ENCODE results near the gene APLN.

The APLN gene

DNA sequence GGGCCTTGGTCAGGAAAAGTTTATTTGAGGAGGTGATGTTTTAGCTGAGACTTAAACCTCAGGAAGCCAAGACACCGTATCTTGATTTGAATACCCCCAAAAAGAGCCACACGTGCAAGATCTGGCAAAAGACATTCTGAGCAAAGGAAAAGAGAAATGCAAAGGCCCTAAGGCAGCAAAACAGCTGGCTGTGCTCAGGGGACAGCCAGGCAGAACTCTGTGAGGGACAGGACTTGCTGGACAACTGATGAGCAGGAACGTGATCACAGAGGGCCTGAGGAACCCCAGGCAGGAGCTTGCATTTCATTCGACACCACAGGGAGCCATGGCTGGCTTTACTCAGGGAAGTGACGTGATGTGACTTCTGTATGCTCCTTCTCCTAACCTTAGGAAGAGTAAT lies 58.7 kb downstream of the APLN start:
- DNase-seq, result no peak
- no peak overlapping the region for H3K27ac ChIP-seq
- TF ChIP-seq, protein P1, sequence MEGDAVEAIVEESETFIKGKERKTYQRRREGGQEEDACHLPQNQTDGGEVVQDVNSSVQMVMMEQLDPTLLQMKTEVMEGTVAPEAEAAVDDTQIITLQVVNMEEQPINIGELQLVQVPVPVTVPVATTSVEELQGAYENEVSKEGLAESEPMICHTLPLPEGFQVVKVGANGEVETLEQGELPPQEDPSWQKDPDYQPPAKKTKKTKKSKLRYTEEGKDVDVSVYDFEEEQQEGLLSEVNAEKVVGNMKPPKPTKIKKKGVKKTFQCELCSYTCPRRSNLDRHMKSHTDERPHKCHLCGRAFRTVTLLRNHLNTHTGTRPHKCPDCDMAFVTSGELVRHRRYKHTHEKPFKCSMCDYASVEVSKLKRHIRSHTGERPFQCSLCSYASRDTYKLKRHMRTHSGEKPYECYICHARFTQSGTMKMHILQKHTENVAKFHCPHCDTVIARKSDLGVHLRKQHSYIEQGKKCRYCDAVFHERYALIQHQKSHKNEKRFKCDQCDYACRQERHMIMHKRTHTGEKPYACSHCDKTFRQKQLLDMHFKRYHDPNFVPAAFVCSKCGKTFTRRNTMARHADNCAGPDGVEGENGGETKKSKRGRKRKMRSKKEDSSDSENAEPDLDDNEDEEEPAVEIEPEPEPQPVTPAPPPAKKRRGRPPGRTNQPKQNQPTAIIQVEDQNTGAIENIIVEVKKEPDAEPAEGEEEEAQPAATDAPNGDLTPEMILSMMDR (IDR thresholded peaks at IDR 0.05), result no peak
- peaks cover 0 to 15% (median 4%) of the 10 kb centered on the region in 3 donors for H3K36me3 ChIP-seq
- no peaks in the 10 kb centered on the region for H3K27me3 ChIP-seq
- intact Hi-C loops (cut with DNase I; ENCODE audit: low total_unique reads), result loop anchor here (10.0 kb wide), 1 partner anchor 439 kb away; no protein-coding TSS in a partner anchor
- peaks cover 0 to 2% (median 0%) of the 10 kb centered on the region in 4 donors for H3K4me1 ChIP-seq
- no peaks in the 10 kb centered on the region for H3K9me3 ChIP-seq
- H3K4me3 ChIP-seq, result no peak overlapping the region
